Subcutaneous abdominal adipose tissue (tissue), 5 donors: Measurements from ENCODE around the gene AIG1.
"Not testable (repeated sequence)": the region's sequence is repeated elsewhere in the genome, so short reads cannot be mapped to it uniquely, and the experiment has no call there.

Source experiments
- H3K27ac ChIP-seq: one replicate; pipeline ENCODE4 v1.7.0; 2013; ENCODE audit warnings: low read depth, mild to moderate bottlenecking, inconsistent platforms, low read length, moderate library complexity
- H3K27me3 ChIP-seq, 5 donors: one replicate each; pipeline ENCODE4 v1.7.0; 2013; ENCODE audit warnings: low read length in 5 of 5, inconsistent platforms in 1 of 5; ENCODE audit not compliant: control insufficient read depth in 5 of 5, insufficient read depth in 4 of 5
- H3K36me3 ChIP-seq, 5 donors: one replicate each; pipeline ENCODE4 v1.7.0; 2013; ENCODE audit warnings: low read length in 5 of 5; ENCODE audit not compliant: control insufficient read depth in 5 of 5, insufficient read depth in 5 of 5
- H3K4me1 ChIP-seq, 5 donors: one replicate each; pipeline ENCODE4 v1.7.0; 2013; ENCODE audit warnings: low read length in 5 of 5, mild to moderate bottlenecking in 3 of 5, moderate library complexity in 1 of 5; ENCODE audit not compliant: control insufficient read depth in 5 of 5, insufficient read depth in 5 of 5
- H3K4me3 ChIP-seq, 5 donors: one replicate each; pipeline ENCODE4 v1.7.0; 2013; ENCODE audit warnings: low read length in 5 of 5, low read depth in 1 of 5
- H3K9ac ChIP-seq, 5 donors: one replicate each; pipeline ENCODE4 v1.7.0; 2013; ENCODE audit warnings: low read length in 5 of 5, mild to moderate bottlenecking in 4 of 5, moderate library complexity in 3 of 5
- H3K9me3 ChIP-seq, 5 donors: one replicate each; pipeline ENCODE4 v1.7.0; 2013; ENCODE audit warnings: low read length in 5 of 5; ENCODE audit not compliant: control insufficient read depth in 5 of 5
- donor health status: healthy.
- donor health status: healthy.
- donor health status: healthy.
- donor health status: healthy.
- donor health status: healthy.

Gene AIG1

GRCh38 chr6:143167224-143167623, 106.5 kb downstream of the AIG1 start:
- no peaks in the 10 kb centered on the region for H3K36me3 ChIP-seq
- peaks cover 0 to 13% (median 0%) of the 10 kb centered on the region in 5 donors for H3K4me1 ChIP-seq
- H3K9ac ChIP-seq, result no peak overlapping the region
- peak overlapping the region; percentile 13 for H3K27ac ChIP-seq
- no peaks in the 10 kb centered on the region for H3K27me3 ChIP-seq
- H3K4me3 ChIP-seq, result no peak overlapping the region
- H3K9me3 ChIP-seq, result no peaks in the 10 kb centered on the region

- not testable (repeated sequence) for H3K4me3 ChIP-seq, H3K27me3 ChIP-seq, H3K36me3 ChIP-seq, H3K27ac ChIP-seq, H3K9ac ChIP-seq, H3K9me3 ChIP-seq
- peaks cover 0 to 13% (median 0%) of the 10 kb centered on the region in 5 donors for H3K4me1 ChIP-seq
Observed at GRCh38 chr6:143168396-143168816, 107.7 kb downstream of the AIG1 start.

DNA sequence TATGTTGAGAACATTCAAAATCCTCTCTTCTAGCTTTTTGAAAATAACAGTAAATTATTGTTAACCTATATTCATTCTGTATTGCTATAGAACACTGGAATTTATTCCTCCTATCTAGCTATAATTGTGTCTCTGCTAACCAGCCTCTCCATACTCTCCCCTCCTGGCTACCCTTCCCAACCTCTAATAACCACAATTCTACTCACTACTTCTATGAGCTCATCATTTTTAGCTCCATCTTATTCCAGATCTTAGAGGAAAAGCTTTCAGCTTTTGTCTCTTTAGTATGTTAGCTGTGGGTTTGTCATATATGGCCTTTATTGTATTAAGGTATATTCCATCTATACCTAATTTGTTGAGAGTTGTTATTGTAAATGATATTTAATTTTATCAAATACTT, 108.8 kb downstream of the AIG1 start:
- no peak overlapping the region for H3K9ac ChIP-seq
- no peaks in the 10 kb centered on the region for H3K27me3 ChIP-seq
- H3K36me3 ChIP-seq, result no peaks in the 10 kb centered on the region
- H3K4me1 ChIP-seq, result peaks cover 0 to 13% (median 0%) of the 10 kb centered on the region in 5 donors
- H3K9me3 ChIP-seq, result no peaks in the 10 kb centered on the region
- H3K27ac ChIP-seq, result no peak overlapping the region
- no peak overlapping the region for H3K4me3 ChIP-seq

DNA sequence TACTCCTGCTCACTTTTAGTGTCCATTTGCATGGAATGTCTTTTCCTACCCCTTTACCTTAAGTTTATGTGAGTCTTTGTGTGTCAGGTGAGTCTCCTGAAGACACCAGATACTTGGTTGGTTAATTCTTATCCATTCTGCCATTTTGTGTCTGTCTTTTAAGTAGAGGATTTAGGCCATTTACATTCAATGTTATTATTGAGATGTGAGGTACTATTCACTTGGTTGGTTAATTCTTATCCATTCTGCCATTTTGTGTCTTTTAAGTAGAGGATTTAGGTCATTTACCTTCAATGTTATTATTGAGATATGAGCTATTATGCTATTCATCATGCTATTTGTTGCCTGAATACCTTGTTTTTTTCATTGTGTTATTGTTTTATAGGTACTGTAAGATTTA, 113.8 kb downstream of the AIG1 start:
- Histone ChIP-seq H3K27ac (no peak overlapping the region), H3K9me3 (peaks cover 0 to 4% (median 0%) of the 10 kb centered on the region in 5 donors), H3K36me3 (no peaks in the 10 kb centered on the region), H3K9ac (no peak overlapping the region), H3K27me3 (no peaks in the 10 kb centered on the region), H3K4me1 (peaks cover 0 to 9% (median 7%) of the 10 kb centered on the region in 5 donors), H3K4me3 (no peak overlapping the region)

DNA sequence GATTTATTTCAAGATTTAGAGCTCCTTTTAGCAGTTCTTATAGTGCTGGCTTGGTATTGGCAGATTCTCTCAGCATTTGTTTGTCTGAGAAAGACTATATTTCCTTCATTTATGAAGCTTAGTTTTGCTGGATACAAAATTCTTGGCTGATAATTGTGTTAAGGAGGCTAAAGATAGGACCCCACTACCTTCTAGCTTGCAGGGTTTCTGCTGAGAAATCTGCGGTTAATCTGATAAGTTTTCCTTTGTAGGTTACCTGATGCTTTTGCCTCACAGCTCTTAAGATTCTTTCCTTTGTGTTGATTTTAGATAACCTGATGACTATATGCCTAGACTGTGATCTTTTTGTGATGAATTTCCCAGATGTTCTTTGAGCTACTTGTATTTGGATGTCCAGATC, 114.3 kb downstream of the AIG1 start:
- Histone ChIP-seq H3K36me3 (no peaks in the 10 kb centered on the region), H3K4me1 (peaks cover 0 to 12% (median 8%) of the 10 kb centered on the region in 5 donors), H3K27ac (no peak overlapping the region), H3K9me3 (peaks cover 0 to 4% (median 0%) of the 10 kb centered on the region in 5 donors), H3K4me3 (no peak overlapping the region), H3K9ac (no peak overlapping the region), H3K27me3 (no peaks in the 10 kb centered on the region)

DNA sequence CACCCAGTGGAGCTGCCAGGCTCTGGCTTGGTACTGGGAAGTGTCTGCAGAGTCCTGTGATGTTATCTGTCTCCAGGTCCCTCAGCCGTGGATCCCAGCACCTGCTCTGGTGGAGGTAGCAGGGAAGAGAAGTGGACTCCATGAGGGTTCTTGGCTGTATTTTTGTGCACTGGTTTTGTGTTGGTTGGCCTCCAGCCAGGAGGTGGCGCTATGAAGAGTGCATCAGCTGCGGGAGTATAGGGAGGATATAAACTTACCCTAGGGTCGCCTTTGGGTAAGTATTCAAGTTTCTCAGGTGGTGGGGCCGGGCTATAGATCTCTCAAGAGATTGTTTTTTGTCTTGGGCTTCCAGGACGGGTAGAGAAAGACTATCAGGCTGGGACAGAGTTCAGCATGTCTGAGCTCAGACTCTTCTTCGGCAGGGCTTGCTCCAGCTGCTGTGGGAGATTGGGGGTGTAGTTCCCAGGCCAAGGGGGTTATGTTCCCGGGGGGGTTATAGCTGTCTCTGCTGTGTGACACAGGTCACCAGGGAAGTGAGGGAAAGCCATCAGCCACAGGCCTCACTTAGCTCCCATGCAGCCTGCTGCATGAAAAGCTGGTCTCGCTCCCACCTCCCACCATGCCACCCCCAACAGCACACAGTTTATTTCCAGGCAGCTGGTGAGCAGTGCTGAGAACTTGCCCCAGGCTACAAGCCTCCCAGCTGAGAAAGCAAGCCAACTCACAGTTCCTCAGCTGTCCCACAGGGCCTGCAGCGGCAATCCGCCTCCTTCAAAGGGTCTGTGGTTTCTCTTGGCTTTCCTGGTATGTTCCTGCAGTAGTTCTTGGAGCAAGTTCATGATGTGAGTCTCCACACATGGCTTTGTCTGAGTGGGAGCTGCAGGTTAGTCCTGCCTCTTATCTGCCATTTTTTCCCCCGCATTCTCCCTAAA, 115.7 kb downstream of the AIG1 start:
- peaks cover 2 to 22% (median 13%) of the 10 kb centered on the region in 5 donors for H3K4me1 ChIP-seq
- H3K4me3 ChIP-seq, result peak overlapping the region in 2 of 5 donors; percentile 9 to 35
- H3K27ac ChIP-seq, result no peak overlapping the region
- H3K27me3 ChIP-seq, result no peaks in the 10 kb centered on the region
- no peak overlapping the region for H3K9ac ChIP-seq
- no peaks in the 10 kb centered on the region for H3K36me3 ChIP-seq
- H3K9me3 ChIP-seq, result peaks cover 0 to 4% (median 0%) of the 10 kb centered on the region in 5 donors

GRCh38 chr6:143177706-143178105, 117.0 kb downstream of the AIG1 start:
- H3K4me3 ChIP-seq, result no peak overlapping the region
- H3K9ac ChIP-seq, result no peak overlapping the region
- H3K36me3 ChIP-seq, result peaks cover 0 to 2% (median 0%) of the 10 kb centered on the region in 5 donors
- no peaks in the 10 kb centered on the region for H3K27me3 ChIP-seq
- H3K27ac ChIP-seq, result no peak overlapping the region
- H3K4me1 ChIP-seq, result peaks cover 2 to 22% (median 13%) of the 10 kb centered on the region in 5 donors
- peaks cover 0 to 4% (median 0%) of the 10 kb centered on the region in 5 donors for H3K9me3 ChIP-seq

- Histone ChIP-seq H3K9ac (no peak overlapping the region), H3K27me3 (no peaks in the 10 kb centered on the region), H3K27ac (no peak overlapping the region), H3K9me3 (peaks cover 0 to 4% (median 0%) of the 10 kb centered on the region in 5 donors), H3K4me3 (no peak overlapping the region), H3K36me3 (peaks cover 0 to 2% (median 0%) of the 10 kb centered on the region in 5 donors), H3K4me1 (peaks cover 2 to 22% (median 13%) of the 10 kb centered on the region in 5 donors)
Observed at GRCh38 chr6:143179096-143179495, 118.4 kb downstream of the AIG1 start.

DNA sequence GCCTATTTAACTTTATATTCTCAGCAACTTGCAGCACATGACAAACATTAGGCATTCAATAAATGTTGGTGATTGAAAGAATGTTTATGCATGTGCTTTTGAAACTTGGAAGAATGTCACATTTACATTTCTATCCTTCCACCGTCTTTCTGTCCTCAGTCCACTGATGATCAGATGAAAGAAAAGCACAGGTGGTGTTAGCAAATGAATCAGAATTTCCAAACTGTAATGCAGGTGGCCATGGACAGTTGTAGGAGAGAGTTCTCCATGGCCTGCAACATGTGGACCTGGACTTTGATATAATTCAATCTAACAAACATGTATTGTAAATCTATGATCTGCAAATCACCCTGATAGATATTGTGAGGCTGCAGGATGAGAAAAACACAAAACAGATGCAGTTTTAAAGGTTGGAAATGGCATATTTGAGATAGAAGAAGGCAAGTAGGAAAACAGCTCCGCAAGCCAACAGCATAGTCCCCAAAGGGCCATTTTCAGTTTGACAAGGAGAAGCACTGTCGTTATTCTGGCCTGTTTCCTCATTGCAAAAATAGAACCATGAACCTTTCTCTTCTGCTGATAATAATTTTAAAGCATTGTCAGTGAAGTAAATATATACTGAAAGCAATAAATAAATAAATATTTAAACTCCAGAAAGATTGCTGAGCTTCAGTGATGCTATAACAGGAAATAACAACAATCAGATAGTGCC, 119.4 kb downstream of the AIG1 start:
- no peak overlapping the region for H3K9ac ChIP-seq
- no peaks in the 10 kb centered on the region for H3K27me3 ChIP-seq
- H3K9me3 ChIP-seq, result peaks cover 0 to 4% (median 0%) of the 10 kb centered on the region in 5 donors
- H3K4me3 ChIP-seq, result no peak overlapping the region
- peaks cover 0 to 4% (median 0%) of the 10 kb centered on the region in 5 donors for H3K36me3 ChIP-seq
- H3K4me1 ChIP-seq, result peaks cover 2 to 22% (median 13%) of the 10 kb centered on the region in 5 donors
- no peak overlapping the region for H3K27ac ChIP-seq

DNA sequence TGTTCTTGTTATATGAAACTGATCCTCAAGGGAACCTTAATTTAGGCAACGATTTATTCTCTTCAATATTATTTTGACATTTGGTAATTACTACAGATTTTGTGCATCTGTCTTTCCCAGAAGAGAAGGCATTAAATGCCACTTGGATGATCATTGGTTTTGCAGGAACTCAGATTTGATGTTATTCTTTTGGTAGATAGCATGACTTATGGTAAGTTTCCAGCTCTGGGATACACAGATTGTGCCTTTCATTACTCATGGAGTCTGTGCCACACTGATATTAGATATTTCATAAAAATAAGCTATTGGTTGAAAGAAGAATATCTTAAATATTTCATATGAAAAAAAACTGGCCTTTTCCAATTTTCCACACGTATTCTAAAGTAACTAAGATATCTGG, 120.1 kb downstream of the AIG1 start:
- peaks cover 0 to 9% (median 4%) of the 10 kb centered on the region in 5 donors for H3K36me3 ChIP-seq
- no peak overlapping the region for H3K27ac ChIP-seq

More for the DNA sequence above, 120.1 kb downstream of the AIG1 start:
- Histone ChIP-seq H3K4me1 (peaks cover 2 to 22% (median 13%) of the 10 kb centered on the region in 5 donors), H3K9me3 (peaks cover 0 to 4% (median 0%) of the 10 kb centered on the region in 5 donors), H3K27me3 (no peaks in the 10 kb centered on the region), H3K9ac (no peak overlapping the region), H3K4me3 (no peak overlapping the region)
